ENCODE results near the gene QRSL1.

QRSL1 gene

DNA sequence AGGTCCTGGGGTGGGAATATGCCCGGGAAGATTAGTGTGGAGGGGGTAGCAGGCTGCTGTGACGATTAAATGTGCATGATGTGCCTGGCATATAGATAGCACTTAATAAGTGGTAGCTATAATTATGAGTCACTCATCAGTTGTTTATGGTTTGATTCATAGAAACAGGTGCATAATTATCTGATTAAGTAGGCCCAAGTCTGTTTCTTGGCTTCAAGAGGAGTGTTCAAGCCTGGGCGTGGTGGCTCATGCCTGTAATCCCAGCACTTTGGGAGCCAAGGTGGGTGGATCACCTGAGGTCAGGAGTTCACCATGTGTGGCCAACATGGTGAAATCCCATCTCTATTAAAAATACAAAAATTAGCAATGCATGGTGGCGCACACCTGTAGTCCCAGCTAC lies 74.9 kb downstream of the QRSL1 start:
- Histone ChIP-seq H3K36me3 (ENCODE audit: insufficient read depth) (no peaks in the 10 kb centered on the region), H3K9ac (no peak overlapping the region), H3K27ac (no peak overlapping the region), H3K79me2 (ENCODE audit: insufficient read depth, low read depth) (no peaks in the 10 kb centered on the region), H2AFZ (ENCODE audit: low read depth) (no peak overlapping the region), H3K27me3 (ENCODE audit: insufficient read depth, low read depth) (no peaks in the 10 kb centered on the region), H4K20me1 (ENCODE audit: insufficient read depth) (no peaks in the 10 kb centered on the region), H3K4me2 (no peak overlapping the region), H3K4me1 (ENCODE audit: low read depth, poor library complexity, severe bottlenecking) (no peaks in the 10 kb centered on the region), H3K4me3 (IDR thresholded peaks at IDR 0.05; ENCODE audit: insufficient read depth, low read depth, low read length) (no peak overlapping the region)
- TF ChIP-seq, protein P1, sequence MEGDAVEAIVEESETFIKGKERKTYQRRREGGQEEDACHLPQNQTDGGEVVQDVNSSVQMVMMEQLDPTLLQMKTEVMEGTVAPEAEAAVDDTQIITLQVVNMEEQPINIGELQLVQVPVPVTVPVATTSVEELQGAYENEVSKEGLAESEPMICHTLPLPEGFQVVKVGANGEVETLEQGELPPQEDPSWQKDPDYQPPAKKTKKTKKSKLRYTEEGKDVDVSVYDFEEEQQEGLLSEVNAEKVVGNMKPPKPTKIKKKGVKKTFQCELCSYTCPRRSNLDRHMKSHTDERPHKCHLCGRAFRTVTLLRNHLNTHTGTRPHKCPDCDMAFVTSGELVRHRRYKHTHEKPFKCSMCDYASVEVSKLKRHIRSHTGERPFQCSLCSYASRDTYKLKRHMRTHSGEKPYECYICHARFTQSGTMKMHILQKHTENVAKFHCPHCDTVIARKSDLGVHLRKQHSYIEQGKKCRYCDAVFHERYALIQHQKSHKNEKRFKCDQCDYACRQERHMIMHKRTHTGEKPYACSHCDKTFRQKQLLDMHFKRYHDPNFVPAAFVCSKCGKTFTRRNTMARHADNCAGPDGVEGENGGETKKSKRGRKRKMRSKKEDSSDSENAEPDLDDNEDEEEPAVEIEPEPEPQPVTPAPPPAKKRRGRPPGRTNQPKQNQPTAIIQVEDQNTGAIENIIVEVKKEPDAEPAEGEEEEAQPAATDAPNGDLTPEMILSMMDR (conservative IDR thresholded peaks at IDR 0.05; ENCODE audit: low read depth, low read length): no peak

DNA sequence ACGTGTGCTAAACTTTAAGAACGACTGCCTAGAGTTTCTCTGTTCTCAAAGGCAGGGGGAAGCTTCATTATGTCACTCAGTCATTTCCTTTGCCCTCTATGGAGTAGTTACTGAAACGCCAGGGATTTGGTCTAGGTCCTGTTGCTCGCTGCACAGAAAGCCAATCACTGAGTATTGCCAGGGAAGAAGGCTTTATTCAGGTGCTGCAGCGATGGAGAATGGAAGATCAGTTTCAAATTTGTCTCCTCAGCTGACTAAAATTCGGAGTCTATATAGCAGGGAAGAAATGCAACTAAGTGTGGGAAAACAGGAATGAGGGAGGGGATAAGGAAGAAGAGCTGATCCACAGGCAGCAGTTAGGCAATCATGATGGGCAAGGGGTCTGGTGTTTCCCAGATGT lies 75.8 kb downstream of the QRSL1 start:
- no peak overlapping the region for H3K27ac ChIP-seq
- H3K9ac ChIP-seq: no peak overlapping the region
- H3K79me2 ChIP-seq (ENCODE audit: insufficient read depth, low read depth): no peaks in the 10 kb centered on the region
- H3K4me2 ChIP-seq: no peak overlapping the region
- no peak overlapping the region for H3K4me3 ChIP-seq (IDR thresholded peaks at IDR 0.05; ENCODE audit: insufficient read depth, low read depth, low read length)
- H2AFZ ChIP-seq (ENCODE audit: low read depth): no peak overlapping the region
- TF ChIP-seq, protein P1 (conservative IDR thresholded peaks at IDR 0.05; ENCODE audit: low read depth, low read length): no peak
- no peaks in the 10 kb centered on the region for H3K36me3 ChIP-seq (ENCODE audit: insufficient read depth)
- no peaks in the 10 kb centered on the region for H3K4me1 ChIP-seq (ENCODE audit: low read depth, poor library complexity, severe bottlenecking)
- H4K20me1 ChIP-seq (ENCODE audit: insufficient read depth): no peaks in the 10 kb centered on the region
- H3K27me3 ChIP-seq (ENCODE audit: insufficient read depth, low read depth): no peaks in the 10 kb centered on the region

DNA sequence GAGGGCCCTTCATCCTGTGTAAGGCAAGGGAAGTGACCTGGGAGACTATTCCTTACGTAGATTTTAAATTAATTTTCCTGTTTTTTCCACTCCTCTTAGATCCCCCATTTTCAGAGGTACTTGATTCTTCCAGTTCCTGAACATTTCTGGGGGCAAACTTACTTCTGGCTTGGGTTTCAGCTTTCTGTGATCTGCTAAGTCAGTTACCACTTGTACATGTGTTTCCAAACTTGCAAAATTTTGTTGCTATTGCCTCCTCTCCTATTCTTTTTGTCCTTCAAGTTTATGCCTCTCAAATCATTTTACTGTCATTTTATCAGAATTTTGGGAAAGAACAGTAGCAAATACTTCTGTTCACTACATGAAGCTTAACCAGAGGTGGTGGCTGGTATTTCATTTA lies 81.2 kb downstream of the QRSL1 start:
- TF ChIP-seq, protein P1 (conservative IDR thresholded peaks at IDR 0.05; ENCODE audit: low read depth, low read length): no peak
- no peak overlapping the region for H2AFZ ChIP-seq (ENCODE audit: low read depth)
- no peaks in the 10 kb centered on the region for H3K27me3 ChIP-seq (ENCODE audit: insufficient read depth, low read depth)
- H3K27ac ChIP-seq: no peak overlapping the region
- H3K4me3 ChIP-seq (IDR thresholded peaks at IDR 0.05; ENCODE audit: insufficient read depth, low read depth, low read length): no peak overlapping the region
- H3K4me2 ChIP-seq: no peak overlapping the region
- no peak overlapping the region for H3K9ac ChIP-seq
- H4K20me1 ChIP-seq (ENCODE audit: insufficient read depth): no peaks in the 10 kb centered on the region
- no peaks in the 10 kb centered on the region for H3K79me2 ChIP-seq (ENCODE audit: insufficient read depth, low read depth)
- no peaks in the 10 kb centered on the region for H3K36me3 ChIP-seq (ENCODE audit: insufficient read depth)
- H3K4me1 ChIP-seq (ENCODE audit: low read depth, poor library complexity, severe bottlenecking): no peaks in the 10 kb centered on the region

DNA sequence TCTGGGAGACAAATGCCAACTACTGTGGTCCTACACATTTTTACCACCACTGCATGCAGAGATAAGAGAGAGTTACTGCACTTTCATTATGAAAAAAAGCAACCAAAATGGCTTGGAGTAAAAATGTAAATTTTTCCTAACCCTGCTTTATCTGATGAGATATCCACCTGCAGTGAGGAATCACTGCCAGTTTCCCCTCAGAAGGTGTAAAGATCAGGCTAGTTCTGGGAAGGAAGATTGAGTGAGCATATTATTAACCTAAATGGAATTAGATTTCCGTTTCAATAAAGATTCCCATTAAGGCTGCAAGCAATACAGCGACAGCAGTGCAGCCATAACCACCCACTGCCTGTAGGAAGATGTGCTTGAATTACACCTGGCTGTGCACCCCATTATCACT lies 84.9 kb downstream of the QRSL1 start:
- Histone ChIP-seq H2AFZ (ENCODE audit: low read depth) (no peak overlapping the region), H4K20me1 (ENCODE audit: insufficient read depth) (no peaks in the 10 kb centered on the region), H3K27ac (no peak overlapping the region), H3K9ac (no peak overlapping the region), H3K36me3 (ENCODE audit: insufficient read depth) (no peaks in the 10 kb centered on the region), H3K4me1 (ENCODE audit: low read depth, poor library complexity, severe bottlenecking) (no peaks in the 10 kb centered on the region), H3K4me3 (IDR thresholded peaks at IDR 0.05; ENCODE audit: insufficient read depth, low read depth, low read length) (no peak overlapping the region), H3K79me2 (ENCODE audit: insufficient read depth, low read depth) (no peaks in the 10 kb centered on the region), H3K4me2 (no peak overlapping the region), H3K27me3 (ENCODE audit: insufficient read depth, low read depth) (no peaks in the 10 kb centered on the region)
- TF ChIP-seq, protein P1 (conservative IDR thresholded peaks at IDR 0.05; ENCODE audit: low read depth, low read length): no peak

DNA sequence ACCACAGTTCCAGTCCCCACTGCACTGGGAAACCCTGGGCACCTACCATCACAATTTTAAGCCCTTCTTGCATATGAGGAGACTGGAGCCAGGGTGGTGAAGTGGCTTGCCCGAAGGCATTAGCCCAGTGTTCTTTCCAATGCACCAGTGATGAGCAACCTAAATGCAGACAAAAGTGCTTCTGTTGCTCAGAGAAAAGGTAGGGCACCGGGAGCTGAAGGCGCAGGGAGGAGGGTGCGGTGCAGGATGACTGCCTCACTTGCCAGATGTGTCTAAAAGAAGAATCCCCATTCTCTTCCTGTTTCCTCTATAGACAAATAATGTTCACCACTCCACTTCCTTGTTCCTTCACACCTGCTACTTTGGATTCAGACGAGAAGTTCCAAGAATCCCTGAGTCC lies 86.5 kb downstream of the QRSL1 start:
- Histone ChIP-seq H3K9ac (no peak overlapping the region), H3K4me2 (no peak overlapping the region)
- TF ChIP-seq, protein P1 (conservative IDR thresholded peaks at IDR 0.05; ENCODE audit: low read depth, low read length): no peak

More for the DNA sequence above, 86.5 kb downstream of the QRSL1 start:
- Histone ChIP-seq H3K4me3 (IDR thresholded peaks at IDR 0.05; ENCODE audit: insufficient read depth, low read depth, low read length) (no peak overlapping the region), H3K27me3 (ENCODE audit: insufficient read depth, low read depth) (no peaks in the 10 kb centered on the region), H3K4me1 (ENCODE audit: low read depth, poor library complexity, severe bottlenecking) (no peaks in the 10 kb centered on the region), H3K36me3 (ENCODE audit: insufficient read depth) (no peaks in the 10 kb centered on the region), H3K27ac (no peak overlapping the region), H3K79me2 (ENCODE audit: insufficient read depth, low read depth) (no peaks in the 10 kb centered on the region), H4K20me1 (ENCODE audit: insufficient read depth) (no peaks in the 10 kb centered on the region), H2AFZ (ENCODE audit: low read depth) (no peak overlapping the region)
